ELR (cell line): Measurements from ENCODE around the gene DDIAS.
"Not testable (repeated sequence)": the region's sequence is repeated elsewhere in the genome, so short reads cannot be mapped to it uniquely, and the experiment has no call there.

ENCODE experiments used
- DNase-seq: peaks from one replicate; pipeline ENCODE4 v3.0.0-alpha.2; 2015; ENCODE audit warnings: low read depth

The DDIAS gene

DNA sequence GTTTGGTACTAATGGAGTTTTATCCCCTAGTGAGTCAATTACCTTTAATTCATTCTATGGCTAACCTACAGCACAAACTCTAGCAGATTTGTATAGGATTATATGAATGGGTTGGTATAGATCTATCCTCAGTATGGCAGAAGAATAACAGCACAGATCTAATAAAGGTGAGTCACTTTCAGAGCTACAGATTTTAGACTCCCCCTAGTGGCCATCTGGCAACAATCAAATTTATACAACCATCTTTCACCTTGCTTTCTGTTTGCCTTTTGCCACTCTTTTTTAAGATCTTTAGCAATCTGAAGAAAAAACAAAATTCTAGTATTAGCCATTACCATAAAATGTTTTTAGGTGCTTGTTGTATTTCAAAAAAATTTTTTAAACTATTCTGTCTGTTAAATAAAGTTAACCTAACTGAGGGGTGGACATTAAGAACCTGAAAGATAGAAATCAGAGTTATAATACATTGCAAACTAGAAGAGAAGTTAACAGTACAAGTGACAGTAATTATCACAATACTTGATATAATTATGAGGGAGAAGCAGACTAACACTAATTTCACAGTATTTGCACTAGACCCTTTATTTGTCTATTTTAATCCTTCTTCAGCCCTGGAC is 25.8 kb downstream of the DDIAS start:
- peak; percentile 80 for DNase-seq

DNA sequence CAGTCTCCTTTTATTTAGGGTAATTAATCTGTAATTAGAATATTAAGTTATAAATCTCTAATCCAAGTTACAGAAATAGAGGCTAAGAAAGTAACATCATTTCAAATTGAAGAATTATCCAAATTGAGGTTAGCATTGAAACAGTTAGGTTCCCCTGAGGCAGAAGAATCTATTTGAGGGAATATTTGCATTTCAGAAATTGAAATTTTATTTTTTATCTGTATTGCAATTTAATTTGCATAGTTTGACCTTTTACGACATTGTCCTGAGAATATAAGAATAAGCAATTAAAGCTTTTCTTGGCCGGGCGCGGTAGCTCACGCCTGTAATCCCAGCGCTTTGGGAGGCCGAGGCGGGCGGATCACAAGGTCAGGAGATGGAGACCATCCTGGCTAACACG is 27.6 kb downstream of the DDIAS start:
- DNase-seq = no peak

DNA sequence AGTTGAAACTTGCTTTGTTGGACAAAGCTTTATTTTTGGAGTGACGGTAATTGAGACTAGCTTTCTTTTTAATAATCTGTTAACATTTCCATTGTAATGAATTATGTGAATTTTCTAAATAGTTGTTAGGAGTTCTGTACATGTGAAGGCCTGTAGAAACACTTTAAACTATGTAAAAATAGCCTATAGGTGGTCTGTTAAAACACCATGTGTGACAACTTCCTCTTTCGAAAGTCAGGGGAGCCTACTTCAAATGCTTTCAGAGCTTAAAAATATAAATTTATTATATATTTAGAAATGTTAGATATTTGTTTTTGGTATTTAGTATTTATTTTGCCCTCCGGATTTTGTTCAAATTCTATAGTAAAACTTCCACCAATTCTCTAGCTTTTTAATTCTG is 28.7 kb downstream of the DDIAS start:
- DNase-seq = no peak

DNA sequence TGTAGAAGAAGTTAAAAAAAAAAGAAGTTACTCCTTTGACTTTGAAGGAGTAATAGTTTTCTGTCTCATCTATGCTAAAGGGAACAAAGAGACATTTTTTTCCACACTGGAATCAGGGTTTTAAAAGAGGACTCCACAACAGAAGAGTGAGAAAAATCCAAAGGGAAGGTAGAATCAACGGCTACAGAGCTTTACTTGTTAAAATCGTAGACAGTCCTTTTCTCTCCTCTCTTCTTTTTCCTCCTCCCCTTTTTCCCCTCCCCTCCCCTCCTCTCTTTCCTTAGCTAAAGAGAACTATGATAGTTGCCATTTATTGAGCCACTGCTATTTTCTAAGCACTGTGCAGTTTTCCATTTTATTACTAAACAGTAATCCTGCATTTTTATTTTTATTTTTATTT is 29.2 kb downstream of the DDIAS start:
- no peak for DNase-seq

DNA sequence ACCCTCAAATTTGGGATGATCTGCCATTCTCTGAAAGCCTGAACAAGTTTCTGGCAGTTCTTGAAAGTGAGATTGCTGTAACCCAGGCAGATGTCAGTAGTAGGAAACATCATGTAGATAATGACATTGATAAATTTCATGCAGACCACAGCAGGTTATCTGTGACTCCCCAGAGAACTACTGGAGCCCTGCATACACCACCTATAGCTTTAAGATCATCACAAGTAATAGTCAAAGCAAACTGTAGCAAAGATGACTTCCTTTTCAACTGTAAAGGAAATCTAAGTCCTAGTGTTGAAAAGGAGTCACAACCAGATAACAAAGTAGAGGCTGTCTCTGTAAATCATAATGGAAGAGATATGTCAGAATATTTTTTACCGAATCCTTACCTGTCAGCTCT is 31.0 kb downstream of the DDIAS start:
- no peak for DNase-seq

DNA sequence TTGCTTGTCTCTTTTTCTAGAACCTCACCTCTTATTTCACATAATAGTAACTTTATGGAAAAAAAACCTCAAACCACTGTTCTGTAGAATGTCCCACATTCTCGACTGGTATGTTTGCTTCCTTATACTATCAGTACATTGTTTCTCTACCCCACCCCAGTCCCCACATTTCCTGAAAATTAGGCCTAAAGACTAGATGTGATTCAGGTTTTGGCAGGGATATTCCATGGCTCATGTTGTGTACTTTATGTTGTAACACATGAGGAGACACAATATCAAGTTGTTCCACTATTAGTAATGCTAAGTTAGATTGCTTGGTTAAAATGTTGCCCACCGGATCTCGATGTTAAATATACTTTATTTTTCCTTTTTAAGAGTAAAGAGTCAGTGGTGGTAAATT is 34.7 kb downstream of the DDIAS start:
- DNase-seq = no peak

DNA sequence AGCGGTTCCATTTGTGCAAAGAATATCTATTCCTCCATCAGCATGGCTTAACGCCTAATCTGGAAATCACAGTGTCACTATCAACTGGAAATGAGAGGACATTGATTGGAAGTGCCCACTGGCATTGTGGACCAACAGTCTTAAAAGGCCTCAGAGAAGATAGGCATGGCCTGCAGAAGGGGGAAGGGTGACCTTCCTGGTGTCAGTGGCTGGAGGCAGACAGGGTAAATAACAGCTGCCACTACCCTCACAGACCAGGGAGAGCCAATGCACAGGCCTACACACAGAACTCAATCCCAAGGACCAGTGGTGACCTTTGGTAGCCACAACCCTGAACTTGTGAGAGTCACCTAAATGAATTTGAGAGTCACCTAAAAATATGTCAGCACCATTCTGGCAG is 36.0 kb downstream of the DDIAS start:
- no peak for DNase-seq

DNA sequence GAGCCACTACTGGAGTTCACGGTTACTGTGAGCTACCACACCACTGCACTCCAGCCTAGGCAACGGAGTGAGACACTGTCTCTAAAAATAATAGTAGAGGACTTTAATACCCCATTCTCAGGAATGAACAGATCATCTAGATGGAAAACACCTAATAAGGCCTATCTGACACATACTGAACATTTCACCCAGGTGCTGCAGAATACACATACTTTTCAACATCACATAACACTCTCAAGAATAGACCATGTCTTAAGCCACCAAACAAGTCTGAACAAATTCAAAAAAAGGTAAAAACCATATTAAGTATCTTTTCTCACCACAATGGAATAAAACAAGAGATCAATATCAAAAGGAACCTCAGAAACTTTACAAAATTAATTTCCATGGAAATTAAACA is 37.9 kb downstream of the DDIAS start:
- DNase-seq = no peak

DNA sequence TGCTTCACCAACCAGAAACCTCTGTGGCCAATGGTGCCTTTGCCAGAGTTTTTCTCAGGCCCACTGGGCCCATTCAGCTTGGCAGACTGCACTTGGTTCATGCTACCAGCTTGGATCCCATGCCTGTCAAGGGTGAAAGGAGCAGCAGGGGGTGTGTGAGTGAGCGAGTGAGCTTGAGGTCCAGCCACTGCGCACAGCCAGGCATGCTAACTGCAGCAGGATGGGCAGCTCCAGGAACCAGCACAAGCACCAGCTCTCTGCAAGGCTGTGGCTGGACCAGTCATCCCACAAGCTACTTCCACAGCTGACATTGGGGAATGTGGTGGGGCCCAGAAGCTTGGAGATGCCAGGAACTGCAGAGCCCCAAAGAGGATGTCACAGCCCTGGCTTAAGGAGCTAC is 40.8 kb downstream of the DDIAS start:
- DNase-seq = no peak

DNA sequence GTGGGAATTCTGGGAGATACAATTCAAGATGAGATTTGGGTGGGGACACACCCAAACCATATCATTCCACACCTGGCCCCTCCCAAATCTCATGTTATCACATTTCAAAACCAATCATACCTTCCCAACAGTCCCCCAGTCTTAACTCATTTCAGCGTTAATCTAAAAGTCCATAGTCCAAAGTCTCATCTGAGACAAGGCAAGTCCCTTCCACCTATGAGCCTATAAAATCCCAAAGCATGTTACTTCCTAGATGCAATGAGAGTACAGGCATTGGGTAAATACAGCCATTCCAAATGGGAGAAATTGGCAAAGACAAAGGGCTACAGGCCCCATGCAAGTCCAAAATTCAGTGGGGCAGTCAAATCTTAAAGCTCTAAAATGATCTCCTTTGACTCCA is 41.9 kb downstream of the DDIAS start:
- DNase-seq = not testable (repeated sequence)

DNA sequence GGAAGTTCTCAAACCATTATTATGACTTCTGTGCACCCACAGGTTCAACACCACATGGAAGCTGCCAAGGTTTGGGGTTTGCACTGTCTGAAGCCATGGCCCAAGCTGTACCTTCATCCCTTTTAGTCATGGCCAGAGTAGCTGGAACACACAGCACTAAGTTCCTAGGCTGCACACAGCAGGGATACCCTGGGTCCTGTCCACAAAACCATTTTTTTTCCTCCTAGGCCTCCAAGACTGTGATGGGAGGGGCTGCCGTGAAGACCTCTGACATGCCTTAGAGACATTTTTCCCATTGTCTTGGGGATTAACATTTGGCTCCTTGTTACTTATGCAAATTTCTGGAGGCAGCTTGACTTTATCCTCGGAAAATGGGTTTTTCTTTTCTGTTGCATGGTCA is 42.7 kb downstream of the DDIAS start:
- DNase-seq = no peak

DNA sequence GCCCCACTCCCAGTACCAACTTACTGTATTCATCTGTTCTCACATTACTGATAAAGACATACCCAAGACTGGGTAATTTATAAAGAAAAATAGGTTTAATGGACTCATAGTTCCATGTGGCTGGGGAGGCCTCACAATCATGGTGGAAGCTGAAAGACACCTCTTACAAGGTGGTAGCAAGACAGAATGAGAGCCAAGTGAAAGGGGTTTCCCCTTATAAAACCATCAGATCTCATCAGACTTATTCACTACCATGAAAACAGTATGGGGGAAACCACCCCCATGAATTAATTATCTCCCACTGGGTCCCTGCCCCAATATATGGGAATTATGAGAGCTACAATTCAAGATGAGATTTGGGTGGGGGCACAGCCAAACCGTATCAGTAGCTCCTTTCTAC is 43.5 kb downstream of the DDIAS start:
- DNase-seq = not testable (repeated sequence)

DNA sequence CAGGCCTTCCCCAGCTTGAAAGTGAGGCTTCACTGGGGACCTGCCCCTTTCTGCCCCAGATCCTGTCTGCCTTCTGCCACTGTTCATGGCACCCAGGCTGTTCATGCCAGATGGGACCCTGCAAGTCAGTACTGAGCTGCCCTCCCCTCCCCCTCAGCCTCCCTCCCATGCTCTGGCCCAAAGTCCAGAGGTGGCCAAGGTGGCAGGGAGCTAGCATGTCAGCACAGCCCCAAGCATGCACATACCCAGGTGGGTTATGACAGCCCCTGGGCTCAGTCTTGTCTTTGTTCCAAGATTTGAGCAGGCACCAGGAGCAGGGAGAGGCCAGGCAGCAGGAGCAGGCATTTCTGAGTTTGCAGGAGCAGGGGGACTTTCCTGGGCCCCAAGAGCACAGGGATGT is 44.1 kb downstream of the DDIAS start:
- no peak for DNase-seq

DNA sequence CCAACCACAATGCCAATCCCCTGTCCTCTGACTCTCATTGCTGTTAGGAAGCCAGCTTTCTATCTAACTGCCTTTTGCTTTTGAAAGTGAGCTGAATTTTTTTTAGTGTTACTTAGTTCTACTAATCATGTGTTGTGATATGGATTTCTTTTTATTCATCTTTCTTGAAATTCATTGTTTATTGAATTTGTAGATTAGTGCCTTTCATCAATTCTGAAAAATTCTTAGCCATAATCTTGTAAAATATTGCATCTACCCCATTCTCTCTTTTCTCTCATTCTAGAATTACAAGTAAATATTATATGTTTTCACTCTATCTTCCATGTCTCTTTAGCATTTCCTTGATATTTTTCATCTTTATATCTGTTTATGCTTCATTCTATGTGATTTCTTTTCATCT is 47.8 kb downstream of the DDIAS start:
- no peak for DNase-seq

DNA sequence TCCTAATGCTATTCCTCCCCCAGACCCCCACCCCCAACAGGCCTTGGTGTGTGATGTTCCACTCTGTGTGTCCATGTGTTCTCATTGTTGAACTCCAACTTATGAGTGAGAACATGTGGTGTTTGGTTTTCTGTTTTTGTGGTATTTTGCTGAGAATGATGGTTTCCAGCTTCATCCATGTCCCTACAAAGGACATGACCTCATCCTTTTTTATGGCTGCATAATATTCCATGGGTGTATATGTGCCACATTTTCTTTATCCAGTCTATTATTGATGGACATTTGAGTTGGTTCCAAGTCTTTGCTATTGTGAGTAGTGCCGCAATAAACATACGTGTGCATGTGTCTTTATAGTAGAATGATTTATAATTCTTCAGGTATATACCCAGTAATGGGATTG is 49.0 kb downstream of the DDIAS start:
- DNase-seq = not testable (repeated sequence)

DNA sequence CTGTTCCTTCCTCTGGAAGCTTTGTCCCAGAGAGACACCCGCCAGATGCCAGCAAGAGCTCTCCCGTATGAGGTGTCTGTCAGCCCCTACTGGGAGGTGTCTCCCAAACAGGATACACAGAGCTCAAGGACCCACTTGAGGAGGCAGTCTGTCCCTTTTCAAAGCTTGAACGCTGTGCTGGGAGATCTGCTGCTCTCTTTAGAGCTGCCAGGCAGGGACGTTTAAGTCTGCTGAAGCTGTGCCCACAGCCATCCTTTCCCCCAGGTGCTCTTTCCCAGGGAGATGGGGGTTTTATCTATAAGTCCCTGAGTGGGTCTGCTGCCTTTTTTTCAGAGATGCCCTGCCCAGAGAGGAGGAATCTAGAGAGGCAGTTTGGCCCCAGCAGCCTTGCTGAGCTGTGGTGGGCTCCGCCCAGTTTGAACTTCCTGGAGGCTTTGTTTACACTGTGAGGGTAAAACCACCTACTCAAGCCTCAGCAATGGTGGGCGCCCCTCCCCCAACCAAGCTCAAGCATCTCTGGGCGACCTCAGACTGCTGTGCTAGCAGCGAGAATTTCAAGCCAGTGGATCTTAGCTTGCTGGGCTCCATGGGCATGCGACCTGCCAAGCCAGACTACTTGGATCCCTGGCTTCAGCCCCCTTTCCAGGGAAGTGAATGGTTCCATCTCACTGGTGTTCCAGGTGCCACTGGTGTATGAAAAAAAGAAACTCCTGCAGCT is 54.4 kb downstream of the DDIAS start:
- not testable (repeated sequence) for DNase-seq

DNA sequence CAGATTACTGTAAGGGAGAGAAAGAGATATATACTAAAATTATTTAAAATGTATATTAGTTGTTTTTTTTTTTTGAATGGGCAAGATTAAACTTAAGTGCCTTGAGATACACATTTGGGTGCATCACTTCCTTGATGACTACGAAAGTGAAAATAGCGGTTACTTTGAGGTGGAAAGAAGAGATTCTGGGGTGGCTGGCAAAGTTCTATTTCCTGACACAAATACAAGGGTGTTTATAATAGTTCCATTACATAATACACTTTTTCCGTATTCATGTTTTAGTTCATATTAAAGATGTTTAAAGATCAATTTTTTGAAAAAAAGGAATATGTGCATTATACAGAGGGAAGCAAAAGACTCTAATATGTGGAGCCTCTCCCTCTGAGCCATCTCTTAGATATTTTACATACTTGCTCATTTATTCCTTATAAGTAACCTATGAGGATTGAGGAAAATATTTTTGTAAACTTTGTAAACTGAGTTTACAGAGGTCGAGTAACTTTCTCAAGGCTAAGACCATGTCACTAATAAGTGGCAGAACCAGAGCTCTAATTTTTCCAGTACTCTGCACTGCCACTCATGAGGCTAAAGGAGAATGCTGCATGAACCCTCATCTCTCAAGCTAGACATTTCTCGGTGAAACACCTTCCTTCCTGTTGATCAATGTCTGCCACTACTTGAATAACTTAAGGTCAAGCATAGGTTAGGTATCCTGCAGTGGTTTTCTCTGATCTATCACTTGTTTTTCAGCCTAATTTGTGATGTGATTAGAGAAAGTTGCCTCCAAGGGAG is 58.6 kb downstream of the DDIAS start:
- no peak for DNase-seq

DNA sequence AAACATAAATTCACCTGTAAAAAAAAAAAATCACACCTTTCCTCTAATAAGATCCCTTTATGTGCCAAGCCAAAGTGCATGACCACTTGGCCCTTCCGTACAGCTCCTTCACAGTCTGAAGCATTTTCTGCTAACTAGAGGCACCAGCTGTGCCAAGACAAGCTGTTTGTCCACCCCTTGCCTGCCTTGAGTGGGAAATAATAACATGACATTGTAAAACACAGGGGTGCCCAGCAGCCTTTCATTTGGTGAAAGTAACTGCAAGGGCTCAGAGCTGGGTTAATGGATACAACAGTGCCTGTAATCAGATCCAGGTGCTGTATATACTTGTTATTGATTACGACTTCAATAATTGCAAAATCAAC is 59.2 kb downstream of the DDIAS start:
- DNase-seq = no peak

DNA sequence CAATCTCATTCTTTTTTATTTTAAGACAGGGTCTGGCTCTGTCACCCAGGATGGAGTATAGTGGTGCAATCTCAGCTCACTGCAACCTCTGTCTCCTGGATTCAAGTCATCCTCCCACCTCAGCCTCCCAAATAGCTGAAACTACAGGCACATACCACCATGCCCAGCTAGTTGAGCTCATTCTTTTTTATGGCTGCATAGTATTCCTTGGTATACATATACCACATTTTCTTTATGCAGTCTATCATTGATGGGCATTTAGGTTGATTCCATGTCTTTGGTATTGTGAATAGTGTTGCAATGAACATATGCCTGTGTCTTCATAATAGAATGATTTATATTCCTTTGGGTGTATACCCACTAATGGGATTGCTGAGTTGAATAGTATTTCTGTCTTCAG is 60.5 kb downstream of the DDIAS start:
- not testable (repeated sequence) for DNase-seq

DNA sequence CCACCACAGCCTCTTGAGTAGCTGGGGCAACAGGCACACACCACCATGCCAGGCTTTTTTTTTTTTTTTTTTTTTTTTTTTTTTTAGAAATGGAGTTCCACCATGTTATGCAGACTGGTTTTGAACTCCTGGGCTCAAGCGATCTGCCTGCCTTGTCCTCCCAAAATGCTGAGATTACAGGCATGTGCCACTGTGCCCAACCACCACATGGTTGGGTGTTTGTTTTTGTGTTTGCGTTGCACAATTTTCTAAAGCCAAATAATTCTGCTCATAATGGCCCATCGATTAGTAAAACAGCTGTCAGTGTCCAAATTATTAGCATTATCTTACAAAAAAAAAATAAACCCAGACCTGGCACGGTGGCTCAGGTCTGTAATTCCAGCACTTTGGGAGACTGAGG is 65.8 kb downstream of the DDIAS start:
- DNase-seq = no peak

DNA sequence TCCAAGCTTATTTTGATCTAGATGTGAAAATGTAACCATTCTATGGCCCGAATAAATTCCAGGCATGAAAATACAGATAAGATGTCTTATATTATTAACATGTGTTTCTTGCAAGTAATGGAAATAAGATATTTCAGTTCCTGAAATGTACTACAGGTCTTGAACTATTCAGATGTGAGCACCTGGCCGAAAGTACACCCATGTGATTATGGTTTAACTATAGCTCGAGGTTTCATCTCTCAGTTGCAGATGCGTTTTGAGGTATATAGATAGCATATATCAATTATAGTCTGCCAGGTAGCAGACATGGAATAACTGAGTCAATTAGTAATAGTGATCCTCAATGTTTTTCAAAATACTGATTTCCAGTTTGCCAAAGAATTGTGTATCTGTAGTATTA is 68.3 kb downstream of the DDIAS start:
- DNase-seq = no peak

DNA sequence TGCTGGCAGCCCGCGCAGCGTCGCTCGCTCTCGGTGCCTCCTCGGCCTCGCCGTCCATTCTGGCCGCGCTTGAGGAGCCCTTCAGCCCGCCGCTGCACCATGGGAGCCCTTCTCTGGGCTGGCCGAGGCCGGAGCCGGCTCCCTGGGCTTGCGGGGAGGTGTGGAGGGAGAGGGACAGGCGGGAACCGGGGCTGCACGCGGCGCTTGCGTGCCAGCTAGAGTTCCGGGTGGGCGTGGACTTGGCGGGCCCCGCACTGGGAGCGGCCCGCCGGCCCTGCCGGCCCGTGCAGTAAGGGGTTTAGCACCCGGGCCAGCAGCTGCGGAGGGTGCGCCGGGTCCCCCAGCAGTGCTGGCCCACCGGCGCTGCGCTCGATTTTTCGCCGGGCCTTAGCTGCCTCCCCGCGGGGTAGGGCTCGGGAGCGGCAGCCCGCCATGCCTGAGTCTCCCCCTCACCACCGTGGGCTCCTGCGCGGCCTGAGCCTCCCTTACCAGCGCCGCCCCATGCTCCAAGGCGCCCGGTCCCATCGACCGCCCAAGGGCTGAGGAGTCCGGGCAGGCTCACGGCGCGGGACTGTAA is 69.1 kb downstream of the DDIAS start:
- not testable (repeated sequence) for DNase-seq

DNA sequence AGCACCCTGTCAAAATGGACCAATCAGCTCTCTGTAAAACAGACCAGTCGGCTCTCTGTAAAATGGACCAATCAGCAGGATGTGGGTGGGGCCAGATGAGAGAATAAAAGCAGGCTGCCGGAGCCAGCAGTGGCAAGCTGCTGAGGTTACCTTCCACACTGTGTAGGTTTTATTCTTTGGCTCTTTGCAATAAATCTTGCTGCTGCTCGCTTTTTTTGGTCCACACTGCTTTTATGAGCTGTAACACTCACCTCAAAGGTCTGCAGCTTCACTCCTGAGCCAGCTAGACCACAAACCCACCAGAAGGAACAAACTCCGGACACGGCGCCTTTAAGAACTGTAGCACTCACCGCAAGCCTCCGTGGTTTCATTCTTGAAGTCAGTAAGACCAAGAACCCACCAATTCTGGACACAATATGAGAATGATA is 70.0 kb downstream of the DDIAS start:
- not testable (repeated sequence) for DNase-seq
